Breast epithelium (tissue), 3 donors: ENCODE measurements around the gene TNNC2.

Experiments
- POLR2A ChIP-seq: fragments of 450-650 bp; IDR thresholded peaks from one replicate; pipeline ENCODE4 v1.6.1; 2016; ENCODE audit warnings: antibody characterized with exemption, mild to moderate bottlenecking, moderate library complexity
- POLR2AphosphoS5 ChIP-seq, 3 donors: sonication (generic); formaldehyde crosslinking; IDR thresholded peaks; one replicate each; pipeline ENCODE4 v1.6.1; 2017; ENCODE audit warnings: antibody characterized with exemption in 3 of 3
- TF ChIP-seq, protein P1 (sequence below), 3 donors: fragments of 450-650 bp; IDR thresholded peaks; one replicate each; pipeline ENCODE4 v1.5.1; 2016 to 2017; ENCODE audit warnings: antibody characterized with exemption in 3 of 3, mild to moderate bottlenecking in 3 of 3, moderate library complexity in 3 of 3

GRCh38 chr20:45822857-45823256 is 4.3 kb downstream of the TNNC2 start:
- TF ChIP-seq, protein P1, sequence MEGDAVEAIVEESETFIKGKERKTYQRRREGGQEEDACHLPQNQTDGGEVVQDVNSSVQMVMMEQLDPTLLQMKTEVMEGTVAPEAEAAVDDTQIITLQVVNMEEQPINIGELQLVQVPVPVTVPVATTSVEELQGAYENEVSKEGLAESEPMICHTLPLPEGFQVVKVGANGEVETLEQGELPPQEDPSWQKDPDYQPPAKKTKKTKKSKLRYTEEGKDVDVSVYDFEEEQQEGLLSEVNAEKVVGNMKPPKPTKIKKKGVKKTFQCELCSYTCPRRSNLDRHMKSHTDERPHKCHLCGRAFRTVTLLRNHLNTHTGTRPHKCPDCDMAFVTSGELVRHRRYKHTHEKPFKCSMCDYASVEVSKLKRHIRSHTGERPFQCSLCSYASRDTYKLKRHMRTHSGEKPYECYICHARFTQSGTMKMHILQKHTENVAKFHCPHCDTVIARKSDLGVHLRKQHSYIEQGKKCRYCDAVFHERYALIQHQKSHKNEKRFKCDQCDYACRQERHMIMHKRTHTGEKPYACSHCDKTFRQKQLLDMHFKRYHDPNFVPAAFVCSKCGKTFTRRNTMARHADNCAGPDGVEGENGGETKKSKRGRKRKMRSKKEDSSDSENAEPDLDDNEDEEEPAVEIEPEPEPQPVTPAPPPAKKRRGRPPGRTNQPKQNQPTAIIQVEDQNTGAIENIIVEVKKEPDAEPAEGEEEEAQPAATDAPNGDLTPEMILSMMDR (IDR thresholded peaks at IDR 0.05), result no peak
- TF ChIP-seq POLR2A, result no peak
- TF ChIP-seq POLR2AphosphoS5 (IDR thresholded peaks at IDR 0.05), result no peak
